Stimulated activated naive CD8-positive, alpha-beta T cell treated with anti-CD3 and anti-CD28 coated beads, Interleukin-15, amount 100 ng/mL, for 72 hours (primary cell): ENCODE measurements around the gene NEK6.
A peak's percentile ranks its signal among the peaks of the same experiment; 100 is the strongest.

Experiments used
- ATAC-seq: fragments of 150-1000 bp; cut with Tn5 transposase; 2 replicates; pipeline ENCODE4 v1.10.0; 2021; ENCODE audit warnings: mild to moderate bottlenecking, moderate library complexity
- DNase-seq, 2 donors: peaks; one replicate each; pipeline ENCODE4 v3.0.0; 2021 to 2022
- H3K27ac Mint-ChIP-seq, 2 donors: one replicate each; pipeline ENCODE4 v1.8.0; 2022; ENCODE audit warnings: mild to moderate bottlenecking in 2 of 2, mixed read lengths in 2 of 2, moderate library complexity in 2 of 2
- H3K27me3 Mint-ChIP-seq: one replicate; pipeline ENCODE4 v1.8.0; 2022; ENCODE audit warnings: mixed read lengths
- H3K4me1 Mint-ChIP-seq: one replicate; pipeline ENCODE4 v1.8.0; 2022; ENCODE audit warnings: mild to moderate bottlenecking, mixed read lengths
- H3K4me3 Mint-ChIP-seq, 2 donors: one replicate each; pipeline ENCODE4 v1.8.0; 2022; ENCODE audit warnings: mild to moderate bottlenecking in 2 of 2, mixed read lengths in 2 of 2, moderate library complexity in 1 of 2
- H3K9me3 Mint-ChIP-seq, 2 donors: one replicate each; pipeline ENCODE4 v1.8.0; 2022; ENCODE audit warnings: mixed read lengths in 2 of 2

NEK6 gene

DNA sequence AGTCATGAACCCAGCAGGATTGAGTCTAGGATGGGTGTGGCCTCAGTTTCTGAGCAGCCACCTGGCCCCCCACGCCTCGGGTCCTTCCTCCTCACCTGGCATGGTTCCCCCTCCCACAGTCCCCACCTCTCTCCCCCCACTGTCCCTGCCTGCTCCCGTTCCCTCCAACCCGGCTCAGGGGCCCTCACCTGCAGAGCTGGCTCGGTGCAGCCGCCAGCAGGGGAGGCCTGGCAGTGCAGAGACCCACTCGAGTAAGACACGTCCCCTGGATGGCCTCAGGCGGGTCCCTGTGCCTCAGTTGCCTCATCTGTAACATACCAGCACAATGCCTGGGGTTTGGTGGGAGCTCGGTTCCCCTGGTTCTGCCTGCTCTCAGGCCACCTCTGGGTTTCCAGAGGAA lies 66.2 kb downstream of the NEK6 start:
- H3K27ac Mint-ChIP-seq, result no peak overlapping the region
- no peak for DNase-seq
- no peak for ATAC-seq
- no peaks in the 10 kb centered on the region for H3K9me3 Mint-ChIP-seq
- H3K27me3 Mint-ChIP-seq, result no peaks in the 10 kb centered on the region
- no peak overlapping the region for H3K4me3 Mint-ChIP-seq
- H3K4me1 Mint-ChIP-seq, result no peaks in the 10 kb centered on the region

DNA sequence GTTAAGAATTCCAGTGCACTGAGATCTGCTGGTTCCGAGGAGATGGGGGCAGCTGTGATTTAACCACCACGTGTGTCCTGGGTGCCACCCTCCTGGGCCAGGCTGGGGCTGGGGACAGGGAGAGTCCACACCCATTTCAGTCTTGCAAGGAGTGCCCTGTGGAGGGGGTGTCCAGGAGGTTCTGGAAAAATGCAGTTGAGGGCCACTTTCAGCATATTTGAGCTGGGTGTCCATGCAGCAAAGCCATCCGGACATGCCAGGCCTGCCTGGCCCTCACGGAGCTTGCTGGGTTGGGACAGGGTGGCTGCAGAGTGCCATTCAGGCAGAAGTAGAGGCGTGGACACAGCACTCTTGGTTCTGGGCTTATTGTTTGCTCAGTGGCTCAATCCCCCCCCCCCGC lies 68.1 kb downstream of the NEK6 start:
- H3K27ac Mint-ChIP-seq, result no peak overlapping the region
- no peaks in the 10 kb centered on the region for H3K4me1 Mint-ChIP-seq
- H3K27me3 Mint-ChIP-seq, result no peaks in the 10 kb centered on the region

GRCh38 chr9:124326378-124326777 lies 68.6 kb downstream of the NEK6 start:
- no peak for ATAC-seq
- H3K27me3 Mint-ChIP-seq, result no peaks in the 10 kb centered on the region
- no peaks in the 10 kb centered on the region for H3K4me1 Mint-ChIP-seq
- H3K9me3 Mint-ChIP-seq, result no peaks in the 10 kb centered on the region
- no peak overlapping the region for H3K4me3 Mint-ChIP-seq
- DNase-seq, result no peak
- no peak overlapping the region for H3K27ac Mint-ChIP-seq

More for the DNA sequence above, 68.1 kb downstream of the NEK6 start:
- ATAC-seq (no peak), DNase-seq (no peak)
- H3K4me3 Mint-ChIP-seq, result no peak overlapping the region
- H3K9me3 Mint-ChIP-seq, result no peaks in the 10 kb centered on the region

DNA sequence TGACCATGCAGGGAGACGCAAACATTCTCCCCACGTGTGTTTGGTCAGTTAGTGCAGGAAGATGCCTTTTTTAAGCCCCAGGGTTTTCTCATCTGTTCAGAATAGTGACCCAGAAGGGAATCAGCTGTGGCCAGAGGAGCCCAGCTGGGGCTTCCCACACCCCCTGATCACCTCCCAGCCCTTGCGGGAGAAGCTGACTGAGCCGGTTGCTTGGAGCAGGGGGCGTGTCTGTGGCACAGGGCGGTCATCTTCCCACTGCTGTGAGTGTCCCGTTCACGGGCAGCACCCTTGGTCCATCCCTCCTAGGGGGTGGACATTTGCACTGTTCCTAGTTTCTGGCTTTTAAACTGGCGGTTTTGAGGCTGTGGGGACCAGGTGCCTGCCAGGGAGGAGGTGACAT lies 69.7 kb downstream of the NEK6 start:
- no peak for ATAC-seq
- Mint-ChIP-seq H3K4me1 (no peaks in the 10 kb centered on the region), H3K27ac (peak overlapping the region in 1 of 2 donors; percentile 19)

DNA sequence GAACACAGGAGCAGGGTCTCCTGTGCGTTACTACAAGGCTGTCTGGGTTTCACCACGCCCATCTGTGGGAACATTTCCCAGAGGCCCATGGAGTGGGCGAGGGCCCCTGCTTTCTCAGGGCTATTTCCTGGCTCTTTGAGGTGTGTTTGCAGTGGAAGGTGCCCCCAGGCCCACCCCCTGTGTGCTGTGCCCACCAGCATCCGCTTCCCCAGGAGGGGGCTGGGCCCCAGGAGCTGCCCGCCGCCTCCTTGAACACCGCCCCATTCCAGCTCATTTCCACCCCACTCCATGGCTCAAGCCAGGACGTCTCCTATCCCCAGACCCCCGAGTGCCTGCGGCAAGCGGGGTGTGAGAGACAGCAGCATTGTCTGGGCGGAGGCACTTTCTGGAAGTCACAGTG lies 70.5 kb downstream of the NEK6 start:
- H3K4me3 Mint-ChIP-seq, result no peak overlapping the region
- no peaks in the 10 kb centered on the region for H3K9me3 Mint-ChIP-seq
- DNase-seq, result no peak
- no peaks in the 10 kb centered on the region for H3K4me1 Mint-ChIP-seq
- H3K27me3 Mint-ChIP-seq, result no peaks in the 10 kb centered on the region
- ATAC-seq, result no peak
- no peak overlapping the region for H3K27ac Mint-ChIP-seq

More for the DNA sequence above, 69.7 kb downstream of the NEK6 start:
- no peaks in the 10 kb centered on the region for H3K27me3 Mint-ChIP-seq
- H3K4me3 Mint-ChIP-seq, result no peak overlapping the region
- no peaks in the 10 kb centered on the region for H3K9me3 Mint-ChIP-seq
- no peak for DNase-seq

DNA sequence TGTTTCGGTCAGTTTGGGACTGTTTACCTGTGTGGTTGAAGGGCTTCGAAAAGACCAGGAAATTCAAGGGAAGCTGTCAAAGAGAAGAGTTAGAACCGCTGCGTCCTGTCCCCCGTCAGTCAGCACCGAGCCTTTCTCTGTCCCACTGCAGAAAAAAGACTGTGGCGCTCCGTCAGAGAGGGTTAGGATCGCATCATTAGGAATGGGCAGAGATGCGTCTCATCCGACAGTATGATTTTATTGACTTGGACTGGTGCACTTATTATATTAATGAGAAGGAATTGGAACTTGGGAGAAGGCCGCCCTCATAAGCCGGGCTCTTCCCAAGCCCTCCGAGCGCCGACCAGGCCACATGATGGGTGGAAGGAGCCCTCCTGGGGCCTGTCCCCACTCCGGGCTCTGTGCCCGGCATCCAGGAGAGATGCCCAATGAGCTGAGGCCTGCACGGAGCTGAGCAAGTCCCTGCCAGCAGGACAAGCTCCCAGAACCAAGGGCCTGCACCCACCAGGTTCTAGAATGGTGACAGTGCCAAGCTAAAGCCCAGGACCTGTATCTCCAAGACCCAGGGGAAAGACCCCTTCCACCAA lies 71.5 kb downstream of the NEK6 start:
- no peak for ATAC-seq
- Mint-ChIP-seq H3K27me3 (no peaks in the 10 kb centered on the region), H3K27ac (no peak overlapping the region), H3K4me1 (no peaks in the 10 kb centered on the region), H3K9me3 (no peaks in the 10 kb centered on the region), H3K4me3 (no peak overlapping the region)
- DNase-seq, result no peak

GRCh38 chr9:124330011-124330697 lies 72.4 kb downstream of the NEK6 start:
- Mint-ChIP-seq H3K27ac (no peak overlapping the region), H3K4me3 (no peak overlapping the region), H3K27me3 (no peaks in the 10 kb centered on the region)

GRCh38 chr9:124331580-124331979 lies 73.8 kb downstream of the NEK6 start:
- no peak for DNase-seq
- no peaks in the 10 kb centered on the region for H3K9me3 Mint-ChIP-seq
- H3K4me3 Mint-ChIP-seq, result no peak overlapping the region
- H3K4me1 Mint-ChIP-seq, result no peaks in the 10 kb centered on the region
- H3K27me3 Mint-ChIP-seq, result no peaks in the 10 kb centered on the region
- ATAC-seq, result no peak
- H3K27ac Mint-ChIP-seq, result no peak overlapping the region

More at GRCh38 chr9:124330011-124330697, 72.4 kb downstream of the NEK6 start:
- Mint-ChIP-seq H3K4me1 (no peaks in the 10 kb centered on the region), H3K9me3 (no peaks in the 10 kb centered on the region)
- DNase-seq, result no peak
- ATAC-seq, result no peak

- no peak for ATAC-seq
- Mint-ChIP-seq H3K27me3 (no peaks in the 10 kb centered on the region), H3K4me1 (no peaks in the 10 kb centered on the region), H3K9me3 (peaks cover 0 to 5% of the 10 kb centered on the region in 2 donors), H3K27ac (peak overlapping the region in 1 of 2 donors; percentile 46), H3K4me3 (no peak overlapping the region)
- no peak for DNase-seq
Measured at GRCh38 chr9:124332361-124333202, 74.8 kb downstream of the NEK6 start.

DNA sequence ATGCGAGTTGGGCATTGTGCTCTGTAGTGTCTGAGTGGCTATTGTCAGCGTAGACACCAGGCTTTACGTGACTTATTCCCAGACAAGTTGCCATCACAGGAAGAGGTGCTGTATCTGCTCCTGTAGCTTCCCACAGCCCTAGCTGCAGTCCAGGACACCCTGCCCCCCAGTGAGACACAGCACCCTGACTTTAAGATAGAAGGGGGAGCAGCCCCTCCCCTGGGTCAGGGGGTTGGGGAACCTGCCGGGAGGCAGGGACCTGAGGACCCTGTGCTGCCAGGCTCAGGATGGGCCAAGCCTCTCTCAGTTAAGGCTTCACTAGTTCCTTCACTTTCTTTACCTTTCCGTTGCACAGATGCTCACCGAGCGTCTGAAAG lies 75.4 kb downstream of the NEK6 start:
- Mint-ChIP-seq H3K9me3 (peaks cover 0 to 5% of the 10 kb centered on the region in 2 donors), H3K4me1 (no peaks in the 10 kb centered on the region), H3K27ac (peak overlapping the region in 1 of 2 donors; percentile 46), H3K27me3 (no peaks in the 10 kb centered on the region), H3K4me3 (no peak overlapping the region)
- DNase-seq (no peak), ATAC-seq (no peak)

GRCh38 chr9:124334568-124335319 lies 77.0 kb downstream of the NEK6 start:
- ATAC-seq, result no peak
- no peak overlapping the region for H3K27ac Mint-ChIP-seq
- no peaks in the 10 kb centered on the region for H3K4me1 Mint-ChIP-seq

DNA sequence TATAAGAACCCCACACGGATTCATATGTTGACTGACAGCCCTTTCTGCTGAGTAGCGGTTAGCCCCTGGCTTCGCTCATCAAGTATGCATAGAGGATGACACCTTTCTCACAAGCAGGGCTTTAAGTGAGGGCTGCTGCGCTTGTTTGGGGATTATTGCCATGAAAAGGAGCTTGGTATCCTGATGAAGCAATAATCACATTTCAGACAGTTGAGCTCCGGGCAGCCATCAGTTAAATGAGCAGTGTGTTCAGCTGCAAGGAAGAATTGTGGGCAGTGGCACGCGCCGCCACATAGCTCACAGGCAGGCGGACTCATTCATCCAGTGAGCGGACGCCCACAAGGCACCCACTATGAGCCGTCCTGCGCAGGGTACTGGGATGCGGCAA lies 77.6 kb downstream of the NEK6 start:
- Mint-ChIP-seq H3K9me3 (peaks cover 0 to 5% of the 10 kb centered on the region in 2 donors), H3K4me1 (no peaks in the 10 kb centered on the region), H3K4me3 (no peak overlapping the region), H3K27ac (no peak overlapping the region), H3K27me3 (no peaks in the 10 kb centered on the region)
- no peak for ATAC-seq
- DNase-seq, result no peak

More at GRCh38 chr9:124334568-124335319, 77.0 kb downstream of the NEK6 start:
- no peak overlapping the region for H3K4me3 Mint-ChIP-seq
- DNase-seq, result no peak
- H3K27me3 Mint-ChIP-seq, result no peaks in the 10 kb centered on the region
- H3K9me3 Mint-ChIP-seq, result peaks cover 0 to 5% of the 10 kb centered on the region in 2 donors

GRCh38 chr9:124337562-124337961 lies 79.8 kb downstream of the NEK6 start:
- no peaks in the 10 kb centered on the region for H3K4me1 Mint-ChIP-seq
- no peak for DNase-seq
- H3K27ac Mint-ChIP-seq, result no peak overlapping the region
- ATAC-seq, result no peak
- no peaks in the 10 kb centered on the region for H3K27me3 Mint-ChIP-seq
- peaks cover 0 to 5% of the 10 kb centered on the region in 2 donors for H3K9me3 Mint-ChIP-seq
- H3K4me3 Mint-ChIP-seq, result no peak overlapping the region

- Mint-ChIP-seq H3K27ac (peak overlapping the region in 1 of 2 donors; percentile 59), H3K27me3 (no peaks in the 10 kb centered on the region), H3K4me3 (no peak overlapping the region), H3K9me3 (peaks cover 0 to 5% of the 10 kb centered on the region in 2 donors), H3K4me1 (no peaks in the 10 kb centered on the region)
- DNase-seq (no peak), ATAC-seq (no peak)
Measured at GRCh38 chr9:124339603-124340146, 81.9 kb downstream of the NEK6 start.
